Mucosa of descending colon (tissue), 3 donors: Measurements from ENCODE around the gene WDR54. TPM values are rescaled to one million over a fixed set of nuclear protein-coding genes. Genes with fewer than 3 reads are reported as not detected.

Experiments
- ATAC-seq: fragments of 200-7000 bp; cut with Tn5 transposase; one replicate; pipeline ENCODE4 v1.9.1; 2020; ENCODE audit warnings: mild to moderate bottlenecking, moderate library complexity
- DNase-seq, 3 donors: peaks; one replicate each; pipeline ENCODE4 v3.0.0-alpha.2; 2020
- H3K36me3 ChIP-seq: fragments of 200-600 bp; one replicate; pipeline ENCODE4 v1.8.0; 2021; ENCODE audit warnings: low read depth, mild to moderate bottlenecking
- H3K4me1 ChIP-seq: fragments of 200-600 bp; one replicate; pipeline ENCODE4 v1.8.0; 2021; ENCODE audit warnings: low read depth, mild to moderate bottlenecking
- H3K4me3 ChIP-seq: fragments of 200-600 bp; one replicate; pipeline ENCODE4 v1.8.0; 2021; ENCODE audit warnings: mild to moderate bottlenecking
- H3K9me3 ChIP-seq: fragments of 200-600 bp; one replicate; pipeline ENCODE4 v1.8.0; 2021; ENCODE audit warnings: mild to moderate bottlenecking
- intact Hi-C, 2 donors: fragments of 100-400 bp; cut with DNase I in 1 of 2; cut with micrococcal nuclease in 1 of 2; formaldehyde crosslinking; loops; one replicate each; pipeline versions ENCODE4 v1.11.0 to v1.11.1; 2022; cut with DNase I, micrococcal nuclease
- total RNA-seq, 3 donors: library from RNA; stranded (reverse); fragmentation: NEBNext Ultra II Directional in 2 of 3; extraction: Animal tissue kit (Norgen Biotek cat#: 25700) in 2 of 3; gene quantifications; one replicate each; pipeline versions ENCODE4 v1.2.1 to v1.2.4, GENCODE V29; 2021 to 2023
- TF ChIP-seq, protein P1 (sequence below): fragments of 200-600 bp; IDR thresholded peaks from one replicate; pipeline ENCODE4 v1.8.0; 2022; ENCODE audit warnings: antibody characterized with exemption, mild to moderate bottlenecking
- donor health status: DM: no; HTN: no; CAD: no; lungs with moderate emphysema.
- donor health status: DM: no; HTN: no; CAD: no.
- donor health status: DM: no; HTN: yes; CAD: no.

Gene WDR54
- total RNA-seq, 3 donors from 2014 or later: 4.0 to 4.8 (median 4.5) TPM

DNA sequence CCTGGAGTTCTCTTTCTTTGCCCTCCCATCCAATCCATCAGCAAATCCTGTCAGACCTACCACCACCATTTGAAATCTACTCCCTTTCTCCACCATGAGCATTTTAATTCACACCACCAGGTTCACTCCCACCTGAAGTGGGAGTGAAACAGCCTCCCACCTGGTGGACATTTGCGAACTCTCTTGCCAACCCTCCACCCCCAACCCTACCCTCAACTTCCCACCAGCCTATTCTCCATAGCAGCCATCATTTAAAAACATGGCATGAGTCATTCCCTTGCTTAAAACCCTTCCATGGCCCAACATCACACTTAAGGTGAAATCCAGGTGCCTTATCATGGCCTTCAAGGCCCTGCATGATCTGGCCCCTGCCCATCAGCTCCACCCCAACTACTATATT is 16.7 kb downstream of the WDR54 start:
- DNase-seq (peak in 1 of 3 donors; percentile 3), ATAC-seq (no peak)
- TF ChIP-seq, protein P1, sequence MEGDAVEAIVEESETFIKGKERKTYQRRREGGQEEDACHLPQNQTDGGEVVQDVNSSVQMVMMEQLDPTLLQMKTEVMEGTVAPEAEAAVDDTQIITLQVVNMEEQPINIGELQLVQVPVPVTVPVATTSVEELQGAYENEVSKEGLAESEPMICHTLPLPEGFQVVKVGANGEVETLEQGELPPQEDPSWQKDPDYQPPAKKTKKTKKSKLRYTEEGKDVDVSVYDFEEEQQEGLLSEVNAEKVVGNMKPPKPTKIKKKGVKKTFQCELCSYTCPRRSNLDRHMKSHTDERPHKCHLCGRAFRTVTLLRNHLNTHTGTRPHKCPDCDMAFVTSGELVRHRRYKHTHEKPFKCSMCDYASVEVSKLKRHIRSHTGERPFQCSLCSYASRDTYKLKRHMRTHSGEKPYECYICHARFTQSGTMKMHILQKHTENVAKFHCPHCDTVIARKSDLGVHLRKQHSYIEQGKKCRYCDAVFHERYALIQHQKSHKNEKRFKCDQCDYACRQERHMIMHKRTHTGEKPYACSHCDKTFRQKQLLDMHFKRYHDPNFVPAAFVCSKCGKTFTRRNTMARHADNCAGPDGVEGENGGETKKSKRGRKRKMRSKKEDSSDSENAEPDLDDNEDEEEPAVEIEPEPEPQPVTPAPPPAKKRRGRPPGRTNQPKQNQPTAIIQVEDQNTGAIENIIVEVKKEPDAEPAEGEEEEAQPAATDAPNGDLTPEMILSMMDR: no peak
- Histone ChIP-seq H3K9me3 (no peaks in the 10 kb centered on the region), H3K4me3 (no peak overlapping the region), H3K4me1 (peaks cover 12% of the 10 kb centered on the region), H3K36me3 (no peaks in the 10 kb centered on the region)
- intact Hi-C loops: no loop called here

DNA sequence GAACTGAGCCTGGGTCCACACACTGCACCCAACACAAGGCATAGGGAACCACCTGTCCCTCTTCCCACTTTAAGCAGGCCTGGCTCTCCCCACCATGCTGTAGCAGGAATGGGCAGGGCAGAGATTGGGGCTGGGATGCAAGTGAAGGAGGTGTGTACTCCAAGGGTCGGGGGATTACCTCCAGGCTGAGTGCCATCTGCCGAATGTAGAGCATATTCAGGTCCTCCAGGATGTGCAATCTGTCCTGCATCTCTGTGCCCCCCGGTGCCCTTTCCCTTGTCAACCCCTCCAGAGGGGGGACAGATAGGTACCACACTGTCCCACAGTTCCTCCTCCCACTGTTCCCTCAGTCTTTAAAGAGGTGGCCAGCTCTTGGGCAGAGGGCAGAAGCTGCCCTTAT is 17.8 kb downstream of the WDR54 start:
- Histone ChIP-seq H3K36me3 (no peaks in the 10 kb centered on the region), H3K4me1 (peaks cover 12% of the 10 kb centered on the region), H3K4me3 (no peak overlapping the region), H3K9me3 (no peaks in the 10 kb centered on the region)
- TF ChIP-seq, protein P1: no peak
- DNase-seq (no peak), ATAC-seq (no peak)
- intact Hi-C loops: no loop called here

DNA sequence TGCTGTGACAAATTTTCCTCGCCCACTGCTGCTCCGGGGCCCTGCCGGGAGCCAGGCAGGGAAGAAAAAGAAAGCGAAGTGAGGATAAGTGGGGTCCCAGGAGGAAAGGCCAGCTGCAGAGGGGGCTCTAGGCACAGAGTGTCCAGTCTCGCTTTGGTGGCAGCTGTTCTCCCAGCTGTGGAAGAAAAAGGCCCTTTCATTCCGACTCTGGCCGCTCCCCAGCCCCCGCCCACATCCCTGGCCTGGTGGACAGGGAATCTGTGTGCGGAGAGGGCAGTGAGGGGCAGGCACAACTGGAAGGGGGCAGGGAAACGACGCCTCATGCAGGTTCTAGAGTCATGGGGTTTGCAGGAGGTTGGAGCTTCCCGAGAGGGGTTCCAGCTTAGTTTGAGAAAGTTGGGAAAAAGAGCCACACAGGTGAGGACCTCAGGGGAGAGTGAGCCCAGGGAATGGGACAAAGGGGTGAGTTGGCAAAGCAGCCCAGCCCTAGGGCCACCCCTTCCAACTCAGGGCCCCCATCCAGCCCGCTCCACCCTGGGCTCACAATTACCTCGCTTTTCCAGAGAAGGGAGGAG is 18.4 kb downstream of the WDR54 start:
- intact Hi-C loops: no loop called here
- Histone ChIP-seq H3K36me3 (no peaks in the 10 kb centered on the region), H3K4me3 (no peak overlapping the region), H3K4me1 (peaks cover 12% of the 10 kb centered on the region), H3K9me3 (no peaks in the 10 kb centered on the region)
- TF ChIP-seq, protein P1: no peak
- peak; percentile 58 to 71 (median 70) for DNase-seq
- ATAC-seq: no peak

DNA sequence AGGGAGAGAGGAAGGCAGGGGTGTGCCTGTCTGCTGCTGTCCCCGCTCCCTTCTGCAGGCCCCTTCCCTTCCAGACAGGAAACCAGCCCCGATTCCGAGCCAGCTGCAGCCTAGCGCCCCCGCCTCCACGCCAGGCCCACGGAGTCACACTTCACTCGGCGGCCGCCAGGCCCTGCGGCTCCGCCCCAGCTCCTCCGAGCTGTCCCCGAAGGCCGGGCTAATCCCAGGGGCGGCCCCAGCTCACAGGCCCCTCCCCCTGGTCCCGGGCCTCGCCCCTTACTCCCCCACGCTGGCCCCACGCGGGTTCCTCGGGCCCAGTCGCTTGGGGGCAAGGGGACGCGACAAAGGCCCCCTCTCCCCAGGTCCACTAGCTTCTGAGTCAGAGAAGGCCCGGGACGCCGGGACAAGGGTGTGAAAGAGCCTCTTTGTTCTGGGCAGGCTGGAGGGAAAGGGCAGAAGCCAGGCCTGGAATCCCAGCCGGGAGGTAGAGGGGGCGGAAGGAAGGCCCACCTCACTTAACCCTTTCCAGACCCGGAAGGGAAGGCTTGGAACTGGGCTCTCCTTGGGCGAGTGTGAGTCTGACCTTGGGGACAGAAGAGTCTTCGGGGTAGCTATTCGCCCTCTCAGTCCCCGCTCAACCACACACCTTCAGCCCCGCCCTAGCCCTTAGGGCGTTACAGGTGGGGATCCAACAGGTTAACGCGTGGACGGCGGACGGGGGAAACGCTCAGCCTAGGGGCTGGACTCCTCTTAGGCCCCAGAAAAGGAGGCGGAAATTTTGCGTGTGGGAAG is 19.0 kb downstream of the WDR54 start:
- TF ChIP-seq, protein P1: no peak
- Histone ChIP-seq H3K4me1 (peaks cover 12% of the 10 kb centered on the region), H3K4me3 (peak overlapping the region; percentile 38), H3K36me3 (no peaks in the 10 kb centered on the region), H3K9me3 (no peaks in the 10 kb centered on the region)
- peak; percentile 87 to 91 (median 90) for DNase-seq
- ATAC-seq: peak; percentile 81
- intact Hi-C loops: no loop called here

DNA sequence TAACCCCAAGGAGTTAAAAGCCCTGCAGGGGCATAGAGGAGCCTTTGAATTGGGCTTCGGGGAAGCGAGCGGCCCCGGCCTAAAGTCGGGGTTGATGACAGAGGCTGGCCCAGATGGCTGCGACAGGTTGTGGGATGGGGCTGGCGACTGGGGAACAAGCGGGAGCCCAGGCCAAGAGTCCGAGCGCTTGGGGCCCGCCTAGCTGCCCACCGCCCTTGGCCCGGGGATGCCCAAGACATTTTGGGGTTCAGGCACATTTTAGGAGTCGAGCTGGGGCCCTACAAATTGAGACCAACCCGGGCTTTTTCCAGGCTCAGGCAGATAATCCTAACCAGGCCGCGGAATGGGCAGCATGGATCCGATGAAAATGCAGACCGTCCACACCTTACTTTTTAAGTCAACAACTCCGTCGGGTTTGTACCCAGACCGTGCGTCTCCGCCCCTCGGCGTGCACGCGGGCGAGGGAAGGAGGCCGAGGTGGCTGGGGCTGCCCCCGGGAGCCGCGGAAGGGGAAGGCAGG is 19.7 kb downstream of the WDR54 start:
- intact Hi-C loops: no loop called here
- Histone ChIP-seq H3K36me3 (no peaks in the 10 kb centered on the region), H3K9me3 (no peaks in the 10 kb centered on the region), H3K4me3 (peak overlapping the region; percentile 38), H3K4me1 (peaks cover 12% of the 10 kb centered on the region)
- TF ChIP-seq, protein P1: no peak
- peak; percentile 41 for ATAC-seq
- DNase-seq: no peak
